ENCODE data around the gene OPRD1. TPM values are rescaled to one million over a fixed set of nuclear protein-coding genes. Genes with fewer than 3 reads are reported as not detected.

Gene OPRD1
- total RNA-seq, 1 experiment from 2014 or later = under 0.01 TPM

- no peak for DNase-seq (ENCODE audit: low read depth, low spot score)
- in situ Hi-C loops (cut with HindIII; ENCODE audit: low pct_unique_long_range_greater_than_20kb, low sequenced_read_pairs) = no loop called here
Measured at GRCh38 chr1:28887835-28888682, 76.1 kb downstream of the OPRD1 start.

DNA sequence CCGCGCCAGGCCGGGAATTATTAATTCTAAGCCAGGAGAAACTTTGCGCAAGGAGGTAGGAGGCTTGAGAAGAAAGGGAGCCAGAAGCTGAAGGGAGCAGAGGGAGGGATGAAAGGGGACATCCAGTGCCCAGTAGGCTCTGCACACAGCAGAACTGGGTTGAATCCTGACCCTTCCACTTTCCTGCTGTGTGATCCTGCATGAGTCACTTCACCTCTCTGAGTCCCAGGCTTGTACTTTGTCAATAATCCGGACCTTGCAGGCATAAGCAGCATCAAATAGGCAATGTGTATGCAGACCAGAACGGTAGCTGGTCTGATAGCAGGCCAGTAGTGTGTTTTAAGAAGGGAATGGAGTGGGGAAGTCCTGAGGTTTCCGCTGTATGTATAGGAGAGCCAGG is 76.9 kb downstream of the OPRD1 start:
- in situ Hi-C loops (cut with HindIII; ENCODE audit: low pct_unique_long_range_greater_than_20kb, low sequenced_read_pairs) = no loop called here
- DNase-seq (ENCODE audit: low read depth, low spot score) = no peak

GRCh38 chr1:28889357-28889756 is 77.4 kb downstream of the OPRD1 start:
- in situ Hi-C loops (cut with HindIII; ENCODE audit: low pct_unique_long_range_greater_than_20kb, low sequenced_read_pairs) = no loop called here
- no peak for DNase-seq (ENCODE audit: low read depth, low spot score)

GRCh38 chr1:28890435-28890834 is 78.5 kb downstream of the OPRD1 start:
- in situ Hi-C loops (cut with HindIII; ENCODE audit: low pct_unique_long_range_greater_than_20kb, low sequenced_read_pairs) = no loop called here
- DNase-seq (ENCODE audit: low read depth, low spot score) = no peak

GRCh38 chr1:28890836-28891235 is 78.9 kb downstream of the OPRD1 start:
- in situ Hi-C loops (cut with HindIII; ENCODE audit: low pct_unique_long_range_greater_than_20kb, low sequenced_read_pairs) = no loop called here

GRCh38 chr1:28891256-28891655 is 79.3 kb downstream of the OPRD1 start:
- in situ Hi-C loops (cut with HindIII; ENCODE audit: low pct_unique_long_range_greater_than_20kb, low sequenced_read_pairs) = no loop called here
- no peak for DNase-seq (ENCODE audit: low read depth, low spot score)

More at GRCh38 chr1:28890836-28891235, 78.9 kb downstream of the OPRD1 start:
- DNase-seq (ENCODE audit: low read depth, low spot score) = no peak

GRCh38 chr1:28893403-28894102 is 81.6 kb downstream of the OPRD1 start:
- DNase-seq (ENCODE audit: low read depth, low spot score) = peak; percentile 75
- in situ Hi-C loops (cut with HindIII; ENCODE audit: low pct_unique_long_range_greater_than_20kb, low sequenced_read_pairs) = no loop called here

GRCh38 chr1:28894785-28895184 is 82.8 kb downstream of the OPRD1 start:
- no peak for DNase-seq (ENCODE audit: low read depth, low spot score)
- in situ Hi-C loops (cut with HindIII; ENCODE audit: low pct_unique_long_range_greater_than_20kb, low sequenced_read_pairs) = no loop called here

DNA sequence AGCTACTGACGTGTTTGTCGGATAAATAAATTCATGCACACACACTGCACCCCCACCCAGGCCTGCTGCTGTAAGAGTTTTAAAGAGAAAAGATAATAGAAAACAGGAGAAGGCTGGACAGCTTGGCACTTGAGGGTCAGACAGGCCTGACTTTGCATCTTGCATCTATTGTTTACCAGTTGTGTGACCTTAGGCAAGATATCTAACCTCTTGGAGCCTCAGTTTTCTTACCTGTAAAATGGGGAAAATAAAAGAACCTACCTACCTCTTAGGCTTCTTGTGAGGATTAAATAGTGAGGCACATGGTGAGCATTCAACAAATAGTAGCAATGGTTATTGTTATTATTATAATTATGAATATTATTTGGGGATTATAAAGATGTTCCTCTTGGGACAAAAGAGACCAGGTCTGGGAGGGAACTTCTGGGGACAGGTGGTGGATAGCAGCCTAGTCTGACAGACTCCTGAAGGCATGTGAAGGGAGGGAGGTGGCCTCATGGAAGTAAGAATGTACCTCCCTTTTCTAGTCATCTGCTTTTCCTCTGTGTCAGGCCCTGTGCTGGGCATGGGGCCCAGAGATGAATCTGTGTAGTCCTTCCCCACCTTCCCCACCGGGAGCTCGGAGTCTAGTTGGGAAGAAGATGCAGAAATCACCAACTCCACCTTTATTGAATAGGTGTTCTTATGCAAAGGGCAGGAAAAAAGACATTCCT is 84.1 kb downstream of the OPRD1 start:
- DNase-seq (ENCODE audit: low read depth, low spot score) = no peak

GRCh38 chr1:28896609-28896986 is 84.6 kb downstream of the OPRD1 start:
- DNase-seq (ENCODE audit: low read depth, low spot score) = no peak
- in situ Hi-C loops (cut with HindIII; ENCODE audit: low pct_unique_long_range_greater_than_20kb, low sequenced_read_pairs) = no loop called here

More for the DNA sequence above, 84.1 kb downstream of the OPRD1 start:
- in situ Hi-C loops (cut with HindIII; ENCODE audit: low pct_unique_long_range_greater_than_20kb, low sequenced_read_pairs) = no loop called here

- DNase-seq (ENCODE audit: low read depth, low spot score) = no peak
- in situ Hi-C loops (cut with HindIII; ENCODE audit: low pct_unique_long_range_greater_than_20kb, low sequenced_read_pairs) = no loop called here
Measured at GRCh38 chr1:28897789-28898188, 85.8 kb downstream of the OPRD1 start.

- in situ Hi-C loops (cut with HindIII; ENCODE audit: low pct_unique_long_range_greater_than_20kb, low sequenced_read_pairs) = no loop called here
- DNase-seq (ENCODE audit: low read depth, low spot score) = no peak
Measured at GRCh38 chr1:28898405-28898881, 86.5 kb downstream of the OPRD1 start.

DNA sequence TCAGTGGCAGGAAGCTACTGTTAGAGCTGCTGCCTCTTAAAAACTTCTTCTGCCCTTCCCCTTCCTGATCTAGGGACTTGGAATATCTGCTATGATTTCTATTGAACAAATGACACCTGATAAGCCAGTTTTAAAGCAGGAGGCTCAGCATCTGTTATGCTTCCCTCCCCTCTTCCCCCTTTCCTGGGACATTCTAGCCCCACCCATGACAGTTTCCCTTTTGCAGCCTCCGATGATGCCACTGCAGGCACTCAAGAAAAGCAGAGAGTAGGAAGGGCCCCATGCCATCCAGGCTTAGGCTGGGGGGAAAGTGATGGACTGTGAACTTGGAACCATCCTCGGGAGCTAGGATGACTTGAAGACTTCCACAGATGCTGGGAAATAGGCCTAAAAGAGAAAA is 87.3 kb downstream of the OPRD1 start:
- in situ Hi-C loops (cut with HindIII; ENCODE audit: low pct_unique_long_range_greater_than_20kb, low sequenced_read_pairs) = no loop called here
- no peak for DNase-seq (ENCODE audit: low read depth, low spot score)

DNA sequence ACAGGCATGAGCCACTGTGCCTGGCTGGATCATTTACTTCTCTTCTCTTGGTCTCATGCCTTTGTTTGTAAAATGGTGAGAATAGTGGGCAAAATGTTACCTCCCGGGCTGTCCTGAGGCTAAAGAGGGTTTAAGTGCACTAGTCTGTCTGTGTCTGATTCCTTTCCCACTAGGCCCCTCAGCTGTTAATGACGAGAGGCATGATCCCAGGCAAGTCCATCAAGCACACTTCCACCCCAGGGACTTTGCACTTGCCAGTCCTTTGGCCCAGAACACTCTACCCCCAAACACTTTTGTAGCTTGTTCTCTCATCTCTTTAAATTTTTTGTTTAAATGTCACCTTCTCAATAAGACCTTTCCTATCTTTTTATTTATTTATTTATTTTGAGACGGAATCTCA is 88.6 kb downstream of the OPRD1 start:
- in situ Hi-C loops (cut with HindIII; ENCODE audit: low pct_unique_long_range_greater_than_20kb, low sequenced_read_pairs) = no loop called here
- no peak for DNase-seq (ENCODE audit: low read depth, low spot score)

DNA sequence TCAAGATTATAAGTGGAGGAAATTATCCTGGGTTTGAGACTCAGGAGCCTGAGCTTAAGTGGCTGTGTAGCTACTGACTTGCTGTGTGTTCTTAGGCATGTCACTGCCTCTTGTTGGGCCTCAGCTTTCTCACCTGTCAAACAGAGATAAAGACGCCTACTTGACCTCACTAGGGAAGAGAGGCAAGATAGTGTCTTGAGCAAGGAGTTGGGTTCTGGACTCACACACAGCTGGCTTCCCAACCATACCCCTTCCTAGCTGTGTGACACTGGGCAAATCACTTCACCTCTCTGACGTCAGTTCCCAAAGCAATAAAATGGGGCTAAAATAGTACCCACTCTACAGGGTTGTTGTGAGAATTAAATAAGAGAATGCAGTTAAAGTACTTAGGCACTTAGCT is 90.8 kb downstream of the OPRD1 start:
- in situ Hi-C loops (cut with HindIII; ENCODE audit: low pct_unique_long_range_greater_than_20kb, low sequenced_read_pairs) = no loop called here
- no peak for DNase-seq (ENCODE audit: low read depth, low spot score)

GRCh38 chr1:28905921-28906666 is 94.1 kb downstream of the OPRD1 start:
- in situ Hi-C loops (cut with HindIII; ENCODE audit: low pct_unique_long_range_greater_than_20kb, low sequenced_read_pairs) = no loop called here
- no peak for DNase-seq (ENCODE audit: low read depth, low spot score)

DNA sequence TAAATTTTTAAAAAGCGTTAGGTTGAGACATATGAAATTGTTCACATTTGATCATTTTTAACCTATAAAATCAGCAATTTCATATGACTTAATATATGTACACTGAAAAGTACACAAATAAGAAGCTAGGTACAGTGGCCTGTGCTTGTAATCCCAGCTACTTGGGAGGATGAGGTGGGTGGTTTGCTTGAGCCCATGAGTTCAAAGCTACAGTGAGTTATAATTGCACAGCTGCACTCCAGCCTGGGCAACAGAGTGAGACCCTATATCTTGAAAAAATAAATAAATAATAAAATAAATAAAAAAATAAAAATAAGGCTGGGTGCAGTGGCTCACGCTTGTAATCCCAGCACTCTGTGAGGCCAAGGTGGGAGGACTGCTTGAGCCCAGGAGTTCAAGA is 97.2 kb downstream of the OPRD1 start:
- in situ Hi-C loops (cut with HindIII; ENCODE audit: low pct_unique_long_range_greater_than_20kb, low sequenced_read_pairs) = no loop called here
- DNase-seq (ENCODE audit: low read depth, low spot score) = no peak
